ENCODE data around the gene SF3A2.

Gene SF3A2

GRCh38 chr19:2291185-2291751 is 54.6 kb downstream of the SF3A2 start:
- DNase-seq (ENCODE audit: low read depth, low spot score): no peak

GRCh38 chr19:2294687-2295335 is 58.2 kb downstream of the SF3A2 start:
- DNase-seq (ENCODE audit: low read depth, low spot score): no peak

GRCh38 chr19:2296141-2296540 is 59.5 kb downstream of the SF3A2 start:
- DNase-seq (ENCODE audit: low read depth, low spot score): no peak

Measured in brain pericyte (primary cell).